ENCODE measurements around the gene TPD52L1. TPM values are rescaled to one million over a fixed set of nuclear protein-coding genes. Genes with fewer than 3 reads are reported as not detected.

Gene TPD52L1
- total RNA-seq, 1 experiment from 2014 or later = 18.1 TPM

- DNase-seq (ENCODE audit: low read depth) = peak; percentile 59
Observed at GRCh38 chr6:125236536-125237327, 83.2 kb downstream of the TPD52L1 start.

- no peak for DNase-seq (ENCODE audit: low read depth)
Observed at GRCh38 chr6:125237764-125238163, 84.2 kb downstream of the TPD52L1 start.

GRCh38 chr6:125245109-125245508 lies 91.5 kb downstream of the TPD52L1 start:
- DNase-seq (ENCODE audit: low read depth) = no peak

- no peak for DNase-seq (ENCODE audit: low read depth)
Observed at GRCh38 chr6:125245523-125246264, 92.1 kb downstream of the TPD52L1 start.

GRCh38 chr6:125246566-125246965 lies 93.0 kb downstream of the TPD52L1 start:
- DNase-seq (ENCODE audit: low read depth) = no peak

GRCh38 chr6:125248136-125248535 lies 94.6 kb downstream of the TPD52L1 start:
- no peak for DNase-seq (ENCODE audit: low read depth)

GRCh38 chr6:125250511-125250910 lies 96.9 kb downstream of the TPD52L1 start:
- no peak for DNase-seq (ENCODE audit: low read depth)

GRCh38 chr6:125251516-125252220 lies 98.1 kb downstream of the TPD52L1 start:
- DNase-seq (ENCODE audit: low read depth) = no peak

GRCh38 chr6:125252891-125253290 lies 99.3 kb downstream of the TPD52L1 start:
- DNase-seq (ENCODE audit: low read depth) = no peak

- no peak for DNase-seq (ENCODE audit: low read depth)
Observed at GRCh38 chr6:125253881-125254280, 100.3 kb downstream of the TPD52L1 start.

GRCh38 chr6:125254321-125254720 lies 100.7 kb downstream of the TPD52L1 start:
- DNase-seq (ENCODE audit: low read depth) = no peak

- DNase-seq (ENCODE audit: low read depth) = no peak
Observed at GRCh38 chr6:125255201-125255600, 101.6 kb downstream of the TPD52L1 start.

GRCh38 chr6:125257351-125257750 lies 103.8 kb downstream of the TPD52L1 start:
- DNase-seq (ENCODE audit: low read depth) = no peak

- DNase-seq (ENCODE audit: low read depth) = no peak
Observed at GRCh38 chr6:125258651-125259353, 105.2 kb downstream of the TPD52L1 start.

- no peak for DNase-seq (ENCODE audit: low read depth)
Observed at GRCh38 chr6:125259354-125259736, 105.8 kb downstream of the TPD52L1 start.

GRCh38 chr6:125262016-125263013 lies 108.7 kb downstream of the TPD52L1 start:
- no peak for DNase-seq (ENCODE audit: low read depth)

- DNase-seq (ENCODE audit: low read depth) = no peak
Observed at GRCh38 chr6:125264476-125264875, 110.9 kb downstream of the TPD52L1 start.

- DNase-seq (ENCODE audit: low read depth) = peak; percentile 18
Observed at GRCh38 chr6:125267806-125268523, 114.4 kb downstream of the TPD52L1 start.

GRCh38 chr6:125268765-125269164 lies 115.2 kb downstream of the TPD52L1 start:
- DNase-seq (ENCODE audit: low read depth) = no peak

All from HT1080 (cell line).